Bronchial epithelial cell (primary cell): ENCODE results near the gene AGER. TPM values are rescaled to one million over a fixed set of nuclear protein-coding genes. Genes with fewer than 3 reads are reported as not detected.

ENCODE experiments used
- total RNA-seq: library from RNA; depleted of rRNA; stranded (reverse); fragments of >200 nt; gene quantifications from 2 replicates; pipeline ENCODE4 v1.2.1, GENCODE V29; 2014

AGER gene
- total RNA-seq, 1 donor from 2014 or later: 0.26 TPM

Other genes with a start within 250 kb of the AGER start
- 2.4 and 2.6 TPM in 2 replicates for gene CFB, start 238.2 kb downstream of the AGER start, total RNA-seq
- gene NELFE, start 225.3 kb downstream of the AGER start, total RNA-seq: 163 and 177 TPM in 2 replicates
- 44.8 and 48.0 TPM in 2 replicates for gene SKIC2, start 225.1 kb downstream of the AGER start, total RNA-seq
- gene DXO, start 212.1 kb downstream of the AGER start, total RNA-seq: 8.4 and 12.2 TPM in 2 replicates
- 1.2 and 1.8 TPM in 2 replicates for gene C4A, start 202.2 kb downstream of the AGER start, total RNA-seq
- gene C4B, start 169.5 kb downstream of the AGER start, total RNA-seq: 1.6 and 2.6 TPM in 2 replicates
- gene CYP21A2, start 145.8 kb downstream of the AGER start, total RNA-seq: under 0.01 TPM in 1 of 2 replicates, not detected in the other
- gene TNXB, start 74.9 kb downstream of the AGER start, total RNA-seq: 1.4 and 2.4 TPM in 2 replicates
- 8.7 and 11.1 TPM in 2 replicates for gene ATF6B, start 56.0 kb downstream of the AGER start, total RNA-seq
- gene FKBPL, start 54.0 kb downstream of the AGER start, total RNA-seq: 7.4 and 8.4 TPM in 2 replicates
- gene PRRT1, start 32.3 kb downstream of the AGER start, total RNA-seq: not detected in 2 replicates
- gene PPT2, start 30.1 kb downstream of the AGER start, total RNA-seq: 5.8 and 38.5 TPM in 2 replicates
- gene EGFL8, start 19.7 kb downstream of the AGER start, total RNA-seq: 0.26 and 1.7 TPM in 2 replicates
- gene AGPAT1, start 8.2 kb downstream of the AGER start, total RNA-seq: 5.8 and 9.0 TPM in 2 replicates
- gene RNF5, start 5.8 kb downstream of the AGER start, total RNA-seq: 29.2 and 50.5 TPM in 2 replicates
- gene PBX2, start 5.9 kb upstream of the AGER start, total RNA-seq: 16.3 and 19.3 TPM in 2 replicates
- gene GPSM3, start 8.4 kb upstream of the AGER start, total RNA-seq: 0.64 and 0.79 TPM in 2 replicates
- 0.26 and 0.38 TPM in 2 replicates for gene NOTCH4, start 39.8 kb upstream of the AGER start, total RNA-seq
- gene TSBP1, start 187.7 kb upstream of the AGER start, total RNA-seq: not detected in 2 replicates
- gene BTNL2, start 222.9 kb upstream of the AGER start, total RNA-seq: 0.13 and 0.26 TPM in 2 replicates